ENCODE measurements around the gene SPATS1.

SPATS1 gene

DNA sequence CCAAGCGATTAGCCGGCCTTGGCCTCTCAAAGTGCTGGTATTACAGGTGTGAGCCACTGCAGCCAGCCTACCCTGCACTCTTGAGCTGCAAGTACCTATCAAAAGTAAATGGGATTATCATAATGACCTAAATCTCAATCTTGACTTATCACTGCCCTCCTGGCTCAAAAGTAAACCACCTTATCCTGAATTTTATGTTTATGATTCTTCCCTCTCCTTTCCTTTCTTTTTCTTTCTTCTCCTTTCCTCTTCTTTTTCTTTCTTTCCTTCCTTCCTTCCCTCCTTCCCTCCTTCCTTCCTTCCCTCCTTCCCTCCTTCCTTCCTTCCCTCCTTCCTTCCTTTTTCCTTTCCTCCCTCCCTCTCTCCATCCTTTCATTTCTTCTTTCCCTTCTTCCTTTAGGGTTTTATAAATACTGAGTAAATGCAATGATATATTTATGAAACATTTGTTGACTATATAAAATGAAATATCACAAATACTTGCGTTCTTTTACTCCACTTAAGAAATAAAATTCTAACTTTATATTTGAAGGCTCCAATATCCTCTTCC is 21.0 kb downstream of the SPATS1 start:
- H3K36me3 ChIP-seq (ENCODE audit: control insufficient read depth, insufficient read depth, low read length): no peaks in the 10 kb centered on the region
- no peak for DNase-seq (ENCODE audit: extremely low read depth, insufficient read length)
- H3K27me3 ChIP-seq (replicated peaks; ENCODE audit: control insufficient read depth, insufficient read depth, low read length): no peaks in the 10 kb centered on the region
- H3K4me3 ChIP-seq (replicated peaks; ENCODE audit: low read depth, low read length): no peak overlapping the region
- TF ChIP-seq CTCF (IDR thresholded peaks at IDR 0.05; ENCODE audit: insufficient read depth, low read length, poor library complexity, severe bottlenecking): no peak

- TF ChIP-seq CTCF (IDR thresholded peaks at IDR 0.05; ENCODE audit: insufficient read depth, low read length, poor library complexity, severe bottlenecking): no peak
- DNase-seq (ENCODE audit: extremely low read depth, insufficient read length): no peak
- Histone ChIP-seq H3K4me3 (replicated peaks; ENCODE audit: low read depth, low read length) (no peak overlapping the region), H3K36me3 (ENCODE audit: control insufficient read depth, insufficient read depth, low read length) (no peaks in the 10 kb centered on the region), H3K27me3 (replicated peaks; ENCODE audit: control insufficient read depth, insufficient read depth, low read length) (no peaks in the 10 kb centered on the region)
These were observed 24.3 kb downstream of the SPATS1 start for GRCh38 chr6:44366781-44367180.

- H3K4me3 ChIP-seq (replicated peaks; ENCODE audit: low read depth, low read length): no peak overlapping the region
- no peak for TF ChIP-seq CTCF (IDR thresholded peaks at IDR 0.05; ENCODE audit: insufficient read depth, low read length, poor library complexity, severe bottlenecking)
- H3K27me3 ChIP-seq (replicated peaks; ENCODE audit: control insufficient read depth, insufficient read depth, low read length): no peaks in the 10 kb centered on the region
- no peak for DNase-seq (ENCODE audit: extremely low read depth, insufficient read length)
- H3K36me3 ChIP-seq (ENCODE audit: control insufficient read depth, insufficient read depth, low read length): no peaks in the 10 kb centered on the region
These were observed 25.2 kb downstream of the SPATS1 start for GRCh38 chr6:44367681-44368080.

GRCh38 chr6:44373051-44373450 is 30.6 kb downstream of the SPATS1 start:
- no peaks in the 10 kb centered on the region for H3K36me3 ChIP-seq (ENCODE audit: control insufficient read depth, insufficient read depth, low read length)
- no peak overlapping the region for H3K4me3 ChIP-seq (replicated peaks; ENCODE audit: low read depth, low read length)
- no peak for TF ChIP-seq CTCF (IDR thresholded peaks at IDR 0.05; ENCODE audit: insufficient read depth, low read length, poor library complexity, severe bottlenecking)
- H3K27me3 ChIP-seq (replicated peaks; ENCODE audit: control insufficient read depth, insufficient read depth, low read length): no peaks in the 10 kb centered on the region
- DNase-seq (ENCODE audit: extremely low read depth, insufficient read length): no peak

GRCh38 chr6:44373787-44374186 is 31.3 kb downstream of the SPATS1 start:
- Histone ChIP-seq H3K4me3 (replicated peaks; ENCODE audit: low read depth, low read length) (no peak overlapping the region), H3K36me3 (ENCODE audit: control insufficient read depth, insufficient read depth, low read length) (no peaks in the 10 kb centered on the region), H3K27me3 (replicated peaks; ENCODE audit: control insufficient read depth, insufficient read depth, low read length) (no peaks in the 10 kb centered on the region)
- TF ChIP-seq CTCF (IDR thresholded peaks at IDR 0.05; ENCODE audit: insufficient read depth, low read length, poor library complexity, severe bottlenecking): no peak
- DNase-seq (ENCODE audit: extremely low read depth, insufficient read length): no peak

GRCh38 chr6:44375071-44375470 is 32.6 kb downstream of the SPATS1 start:
- Histone ChIP-seq H3K27me3 (replicated peaks; ENCODE audit: control insufficient read depth, insufficient read depth, low read length) (no peaks in the 10 kb centered on the region), H3K4me3 (replicated peaks; ENCODE audit: low read depth, low read length) (no peak overlapping the region), H3K36me3 (ENCODE audit: control insufficient read depth, insufficient read depth, low read length) (no peaks in the 10 kb centered on the region)
- no peak for DNase-seq (ENCODE audit: extremely low read depth, insufficient read length)
- no peak for TF ChIP-seq CTCF (IDR thresholded peaks at IDR 0.05; ENCODE audit: insufficient read depth, low read length, poor library complexity, severe bottlenecking)

Data from GM06990 (cell line).